GM19240 (cell line): ENCODE results near the gene KIF25.
"Not testable (repeated sequence)": the region's sequence is repeated elsewhere in the genome, so short reads cannot be mapped to it uniquely, and the experiment has no call there.

Source experiments
- DNase-seq: peaks from one replicate; pipeline ENCODE4 v3.0.0; 2011; ENCODE audit warnings: low spot score; ENCODE audit not compliant: insufficient read length

The KIF25 gene

DNA sequence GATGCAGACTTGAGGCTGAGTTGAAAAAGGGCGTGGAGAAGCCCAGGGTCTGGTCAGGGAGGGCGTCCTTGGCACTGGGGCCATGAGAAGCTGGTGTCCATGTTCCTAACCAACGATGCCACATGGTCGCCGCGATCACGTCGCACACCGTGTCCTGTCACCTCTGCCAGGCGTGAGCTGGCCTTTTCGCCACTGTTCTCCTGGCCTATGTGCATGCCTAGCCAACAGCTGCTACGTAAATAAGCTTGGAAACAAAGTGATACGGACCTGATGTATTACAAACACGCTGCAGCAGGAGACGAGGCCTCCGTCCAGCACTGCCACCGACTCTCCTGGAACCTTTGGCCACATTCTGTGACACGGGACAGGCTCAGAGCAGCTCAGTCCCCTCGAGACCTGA, 22.0 kb upstream of the KIF25 start:
- no peak for DNase-seq

DNA sequence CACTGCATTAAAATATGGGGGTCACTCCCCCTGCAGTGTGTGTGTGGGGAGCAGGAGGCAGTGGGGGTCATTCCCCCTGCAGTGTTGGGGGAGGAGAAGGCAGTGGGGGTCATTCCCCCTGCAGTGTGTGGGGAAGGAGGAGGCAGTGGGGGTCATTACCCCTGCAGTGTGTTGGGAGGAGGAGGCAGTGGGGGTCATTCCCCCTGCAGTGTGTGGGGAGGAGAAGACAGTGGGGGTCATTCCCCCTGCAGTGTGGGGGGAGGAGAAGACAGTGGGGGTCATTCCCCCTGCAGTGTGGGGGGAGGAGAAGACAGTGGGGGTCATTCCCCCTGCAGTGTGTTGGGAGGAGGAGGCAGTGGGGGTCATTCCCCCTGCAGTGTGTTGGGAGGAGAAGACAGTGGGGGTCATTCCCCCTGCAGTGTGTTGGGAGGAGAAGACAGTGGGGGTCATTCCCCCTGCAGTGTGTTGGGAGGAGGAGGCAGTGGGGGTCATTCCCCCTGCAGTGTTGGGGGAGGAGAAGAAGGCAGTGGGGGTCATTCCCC, 21.3 kb upstream of the KIF25 start:
- not testable (repeated sequence) for DNase-seq

GRCh38 chr6:167976708-167977107, 20.8 kb upstream of the KIF25 start:
- no peak for DNase-seq

GRCh38 chr6:167977717-167978467, 19.6 kb upstream of the KIF25 start:
- no peak for DNase-seq

GRCh38 chr6:167978607-167979006, 18.9 kb upstream of the KIF25 start:
- no peak for DNase-seq

- no peak for DNase-seq
Observed at GRCh38 chr6:167979436-167980139, 17.9 kb upstream of the KIF25 start.

DNA sequence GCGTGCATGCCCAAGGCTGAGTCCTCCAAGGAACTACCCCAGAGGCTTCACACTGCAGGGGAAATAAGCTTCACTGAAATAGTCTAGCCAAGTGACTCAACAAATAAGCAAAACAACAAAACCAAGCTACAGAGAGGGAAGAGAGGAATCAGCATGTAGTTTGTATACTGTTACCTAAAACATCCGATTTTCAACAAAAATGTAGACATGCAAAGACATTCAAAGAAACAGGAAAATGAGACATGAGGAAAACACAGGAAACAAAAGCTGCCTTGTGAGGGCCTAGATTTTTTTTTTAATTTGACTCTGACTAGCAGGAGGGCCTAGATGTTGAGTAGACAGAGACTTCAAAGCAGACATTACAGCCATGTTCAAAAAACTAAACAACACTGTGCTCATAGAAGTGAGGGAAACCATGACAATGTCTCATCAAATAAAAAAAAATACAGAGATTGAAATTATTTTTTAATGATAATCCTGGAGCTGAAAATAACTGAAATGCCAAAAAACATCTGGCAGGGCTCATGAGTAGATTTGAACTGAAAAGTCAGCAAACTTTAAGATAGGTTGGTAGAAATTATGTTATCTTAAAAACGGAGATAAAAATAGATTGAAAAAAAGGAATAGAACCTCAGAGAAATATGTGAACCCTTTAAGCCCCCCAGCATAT, 16.4 kb upstream of the KIF25 start:
- no peak for DNase-seq

- DNase-seq, result no peak
Observed at GRCh38 chr6:167981916-167982462, 15.5 kb upstream of the KIF25 start.

GRCh38 chr6:167984144-167984719, 13.2 kb upstream of the KIF25 start:
- no peak for DNase-seq

- DNase-seq, result no peak
Observed at GRCh38 chr6:167984876-167985604, 12.4 kb upstream of the KIF25 start.

- DNase-seq, result no peak
Observed at GRCh38 chr6:167985911-167986595, 11.4 kb upstream of the KIF25 start.

DNA sequence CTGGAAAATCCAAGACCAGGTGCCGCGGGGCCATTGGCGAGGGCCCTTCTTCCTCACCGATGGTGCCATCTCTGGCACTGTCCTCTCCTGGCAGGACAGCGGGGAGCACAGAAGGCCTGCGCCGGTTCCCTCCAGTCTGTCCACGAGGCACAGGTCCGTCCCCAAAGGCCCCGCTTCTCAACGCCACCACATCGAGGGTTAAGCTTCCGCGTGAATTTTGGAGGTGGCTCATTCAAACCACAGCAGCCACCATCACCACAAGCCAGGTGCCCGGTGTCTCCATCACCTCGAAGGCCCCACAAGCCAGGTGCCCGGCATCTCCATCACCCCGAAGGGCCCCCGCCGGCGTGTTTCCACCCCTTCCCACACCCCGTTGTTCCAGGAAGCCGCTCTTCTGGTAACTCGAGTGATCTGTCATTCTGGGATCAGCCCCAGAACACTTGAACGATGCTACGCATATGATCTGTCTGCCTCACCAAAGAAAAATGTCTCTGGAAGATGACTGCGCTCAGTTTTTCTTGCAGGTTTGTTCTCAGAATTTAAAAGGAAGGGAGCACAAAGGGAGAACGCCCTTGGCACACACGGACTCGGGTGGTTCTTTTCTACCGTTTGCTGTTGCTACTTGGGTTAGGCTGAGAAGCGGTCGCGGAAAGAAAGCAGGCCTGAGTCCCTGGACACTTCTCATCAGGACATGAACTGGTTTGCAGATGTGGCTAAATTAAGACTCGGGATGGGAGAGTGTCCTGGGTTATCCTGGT, 9.9 kb upstream of the KIF25 start:
- no peak for DNase-seq

- DNase-seq, result no peak
Observed at GRCh38 chr6:167988154-167988495, 9.3 kb upstream of the KIF25 start.

- no peak for DNase-seq
Observed at GRCh38 chr6:167988945-167989841, 8.3 kb upstream of the KIF25 start.

DNA sequence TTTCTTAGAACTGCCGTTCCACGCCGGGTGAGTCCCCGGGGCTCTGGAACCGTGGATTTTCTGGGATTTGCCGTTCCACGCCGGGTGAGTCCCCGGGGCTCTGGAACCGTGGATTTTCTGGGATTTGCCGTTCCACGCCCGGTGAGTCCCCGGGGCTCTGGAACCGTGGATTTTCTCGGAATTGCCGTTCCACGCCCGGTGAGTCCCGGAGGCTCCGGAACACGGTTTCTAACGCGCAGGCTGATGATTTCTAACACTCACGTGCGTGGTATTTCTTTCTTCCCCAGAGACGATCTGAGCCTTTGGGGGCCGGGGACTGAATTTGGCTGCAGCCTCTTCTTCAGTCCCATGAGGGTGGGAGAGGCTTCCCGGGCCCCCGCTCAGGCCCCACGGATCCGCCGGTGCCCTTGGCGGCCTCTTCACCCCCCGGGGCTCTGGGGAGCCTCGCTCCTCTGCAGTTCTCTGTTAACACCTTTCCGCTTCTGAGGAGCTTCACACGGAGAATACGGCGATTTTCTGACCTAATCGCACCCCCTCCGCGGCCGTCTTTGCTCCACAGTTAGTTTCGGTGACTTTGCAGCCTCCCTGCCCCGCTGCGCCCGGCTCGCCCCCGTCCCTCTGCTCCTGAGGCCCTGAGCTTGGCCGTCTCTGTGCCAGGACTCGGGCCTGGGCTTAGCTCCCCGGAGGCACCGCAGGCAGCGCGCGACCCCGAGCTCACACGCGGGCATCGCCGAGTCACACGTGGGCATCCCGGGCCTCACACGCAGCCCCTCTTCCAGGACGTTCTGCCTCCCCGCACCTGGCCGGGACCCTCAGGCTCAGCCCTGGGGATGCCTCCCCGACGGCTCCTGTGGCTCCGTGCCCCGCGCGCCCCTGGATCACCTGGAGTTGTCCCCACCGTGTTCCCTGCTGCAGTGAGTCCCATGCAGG, 7.2 kb upstream of the KIF25 start:
- DNase-seq, result no peak

GRCh38 chr6:167993169-167993568, 4.3 kb upstream of the KIF25 start:
- no peak for DNase-seq

DNA sequence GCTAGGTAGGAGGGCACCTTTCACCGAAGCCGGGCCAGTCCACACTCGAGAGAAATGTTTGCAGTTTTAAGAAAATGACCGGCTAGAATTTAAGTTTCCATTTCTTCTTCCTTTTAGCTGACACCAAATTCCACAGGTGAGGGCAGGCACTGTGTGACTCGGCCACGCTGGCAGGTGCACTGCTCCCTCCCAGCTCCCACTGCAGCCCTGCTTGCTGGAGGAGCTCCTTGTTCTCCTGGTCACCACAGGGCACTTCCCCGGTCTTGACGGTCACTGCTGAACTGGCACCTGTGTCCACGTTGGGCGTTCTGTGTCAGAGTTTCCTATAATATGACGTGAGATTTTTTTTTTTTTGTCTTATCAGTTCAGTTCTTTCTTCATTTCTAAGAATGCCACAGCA, 3.6 kb upstream of the KIF25 start:
- DNase-seq, result no peak

DNA sequence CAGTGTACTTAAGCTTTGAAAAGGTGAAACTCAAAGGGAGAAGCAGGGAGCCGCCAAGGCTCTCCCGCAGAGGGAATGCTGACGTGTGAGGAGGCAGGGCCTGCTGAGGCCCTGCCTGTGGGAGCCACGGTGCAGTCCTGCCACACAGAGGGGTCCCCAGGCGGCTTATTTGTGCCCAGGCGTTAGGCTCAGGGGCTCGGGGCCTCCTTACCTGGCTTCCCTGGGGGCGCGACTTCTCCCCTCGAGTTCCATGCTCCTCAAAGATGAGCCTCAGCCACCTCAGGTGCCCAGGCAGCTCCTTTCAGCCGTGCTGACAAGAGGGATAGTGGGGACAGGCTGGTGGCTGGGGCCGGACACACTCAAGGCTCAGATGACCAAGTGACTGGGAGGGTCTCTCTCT, 2.2 kb upstream of the KIF25 start:
- no peak for DNase-seq
